ENCODE data around the gene APOB. TPM values are rescaled to one million over a fixed set of nuclear protein-coding genes. Genes with fewer than 3 reads are reported as not detected.

Gene APOB
- total and polyA plus RNA-seq, 2 of the 13 experiments (the other 11 are each of a cell fraction or from before 2014, with no cell fraction given), result 1,569 to 2,515 TPM

- TF ChIP-seq ZXDC (CRISPR knock-in tag; IDR thresholded peaks at IDR 0.05) (0 out of 2 replicates have a peak, but pooled peaks have one; percentile 78), THAP11 (CRISPR knock-in tag; IDR thresholded peaks at IDR 0.05) (no peak), TSC22D2 (CRISPR knock-in tag; IDR thresholded peaks at IDR 0.05; ENCODE audit: borderline replicate concordance) (no peak), ZNF274 (CRISPR knock-in tag; IDR thresholded peaks at IDR 0.05) (0 out of 2 replicates have a peak, but pooled peaks have one; percentile 26), ZBTB26 (CRISPR knock-in tag; IDR thresholded peaks at IDR 0.05; ENCODE audit: borderline replicate concordance) (0 out of 2 replicates have a peak, but pooled peaks have one; percentile 22), TRAFD1 (CRISPR knock-in tag; IDR thresholded peaks at IDR 0.05; ENCODE audit: borderline replicate concordance) (no peak), ZNF580 (CRISPR knock-in tag; IDR thresholded peaks at IDR 0.05; ENCODE audit: borderline replicate concordance, low read depth) (0 out of 2 replicates have a peak, but pooled peaks have one; percentile 42), ARNT2 (CRISPR knock-in tag; IDR thresholded peaks at IDR 0.05; ENCODE audit: low read depth) (peak; percentile 67), SSRP1 (CRISPR knock-in tag; IDR thresholded peaks at IDR 0.05) (peak; percentile 88; the same call in 1 of the 2 replicates), ZMAT3 (CRISPR knock-in tag; conservative IDR thresholded peaks at IDR 0.05) (0 out of 2 replicates have a peak, but pooled peaks have one; percentile 35), GATA4 (IDR thresholded peaks at IDR 0.05; ENCODE audit: borderline replicate concordance, low read depth) (peak; percentile 6; the same call in 1 of the 2 replicates), TEF (CRISPR knock-in tag; IDR thresholded peaks at IDR 0.05) (no peak; the same call in 1 of the 2 replicates), ZNF761 (CRISPR knock-in tag; conservative IDR thresholded peaks at IDR 0.05) (no peak), GATAD2A (CRISPR knock-in tag; IDR thresholded peaks at IDR 0.05) (no peak), TFDP1 (CRISPR knock-in tag; IDR thresholded peaks at IDR 0.05; ENCODE audit: borderline replicate concordance) (0 out of 2 replicates have a peak, but pooled peaks have one; percentile 11), HIC2 (CRISPR knock-in tag; IDR thresholded peaks at IDR 0.05; ENCODE audit: low read depth) (no peak)
These were observed 3.1 kb downstream of the APOB start (continued) for GRCh38 chr2:21040468-21041377.

Data from HepG2 (cell line).